Measurements from ENCODE around the gene VHLL.
A peak's percentile ranks its signal among the peaks of the same experiment; 100 is the strongest.

VHLL gene

DNA sequence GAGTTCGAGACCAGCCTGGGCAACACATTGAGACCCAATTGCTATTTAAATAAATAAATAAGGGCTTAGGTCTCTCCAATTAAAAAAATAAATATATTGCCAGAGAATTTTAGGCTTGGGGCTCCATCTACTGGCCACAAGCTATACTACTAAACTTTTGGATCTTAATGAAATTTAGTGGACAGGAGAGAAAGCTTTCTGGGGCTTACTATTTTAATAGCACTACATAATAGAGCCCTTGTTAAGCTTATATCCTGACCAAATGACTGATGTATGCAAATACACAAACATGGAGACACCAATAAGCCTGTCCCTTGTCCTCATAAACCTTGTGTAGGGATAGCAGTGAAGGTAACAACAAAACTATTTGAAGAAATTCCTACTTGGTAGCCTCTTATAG, 20.6 kb upstream of the VHLL start:
- CTCF ChIA-PET, result interaction anchor here (0.8 to 5.2 kb wide), 30 partner anchors 10 to 229 kb away, joined by 3 to 78 read pairs (median 5); partner anchors contain the start of genes CCT3, SMG5, TMEM79 and TSACC
- POLR2A ChIA-PET, result interaction anchor here (1.0 kb wide), 1 partner anchor 18 kb away, joined by 3 read pairs; the partner anchor contains the start of genes CCT3 and TSACC
- TF ChIP-seq, protein P1, sequence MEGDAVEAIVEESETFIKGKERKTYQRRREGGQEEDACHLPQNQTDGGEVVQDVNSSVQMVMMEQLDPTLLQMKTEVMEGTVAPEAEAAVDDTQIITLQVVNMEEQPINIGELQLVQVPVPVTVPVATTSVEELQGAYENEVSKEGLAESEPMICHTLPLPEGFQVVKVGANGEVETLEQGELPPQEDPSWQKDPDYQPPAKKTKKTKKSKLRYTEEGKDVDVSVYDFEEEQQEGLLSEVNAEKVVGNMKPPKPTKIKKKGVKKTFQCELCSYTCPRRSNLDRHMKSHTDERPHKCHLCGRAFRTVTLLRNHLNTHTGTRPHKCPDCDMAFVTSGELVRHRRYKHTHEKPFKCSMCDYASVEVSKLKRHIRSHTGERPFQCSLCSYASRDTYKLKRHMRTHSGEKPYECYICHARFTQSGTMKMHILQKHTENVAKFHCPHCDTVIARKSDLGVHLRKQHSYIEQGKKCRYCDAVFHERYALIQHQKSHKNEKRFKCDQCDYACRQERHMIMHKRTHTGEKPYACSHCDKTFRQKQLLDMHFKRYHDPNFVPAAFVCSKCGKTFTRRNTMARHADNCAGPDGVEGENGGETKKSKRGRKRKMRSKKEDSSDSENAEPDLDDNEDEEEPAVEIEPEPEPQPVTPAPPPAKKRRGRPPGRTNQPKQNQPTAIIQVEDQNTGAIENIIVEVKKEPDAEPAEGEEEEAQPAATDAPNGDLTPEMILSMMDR (IDR thresholded peaks at IDR 0.05; ENCODE audit: insufficient read depth, low read length, missing control alignments), result peak; percentile 23
- no peak overlapping the region for H3K4me3 ChIP-seq (ENCODE audit: low read depth, low read length)
- DNase-seq (ENCODE audit: low read depth, low spot score), result no peak

GRCh38 chr1:156316909-156317308, 17.8 kb upstream of the VHLL start:
- ChIA-PET CTCF (interaction anchor here (1.1 to 5.2 kb wide), 7 partner anchors 8 to 43 kb away, joined by 3 to 78 read pairs (median 23); partner anchors contain the start of genes CCT3 and TSACC), POLR2A (no interaction called here)
- DNase-seq (ENCODE audit: low read depth, low spot score), result no peak
- no peak overlapping the region for H3K4me3 ChIP-seq (ENCODE audit: low read depth, low read length)
- TF ChIP-seq, protein P1 (IDR thresholded peaks at IDR 0.05; ENCODE audit: insufficient read depth, low read length, missing control alignments), result no peak

GRCh38 chr1:156310962-156311361, 11.9 kb upstream of the VHLL start:
- DNase-seq (ENCODE audit: low read depth, low spot score), result no peak
- ChIA-PET CTCF (interaction anchor here (3.0 to 6.5 kb wide), 2 partner anchors 8 to 10 kb away, joined by 7 to 49 read pairs; no protein-coding TSS in a partner anchor), POLR2A (no interaction called here)
- no peak overlapping the region for H3K4me3 ChIP-seq (ENCODE audit: low read depth, low read length)
- TF ChIP-seq, protein P1 (IDR thresholded peaks at IDR 0.05; ENCODE audit: insufficient read depth, low read length, missing control alignments), result no peak

DNA sequence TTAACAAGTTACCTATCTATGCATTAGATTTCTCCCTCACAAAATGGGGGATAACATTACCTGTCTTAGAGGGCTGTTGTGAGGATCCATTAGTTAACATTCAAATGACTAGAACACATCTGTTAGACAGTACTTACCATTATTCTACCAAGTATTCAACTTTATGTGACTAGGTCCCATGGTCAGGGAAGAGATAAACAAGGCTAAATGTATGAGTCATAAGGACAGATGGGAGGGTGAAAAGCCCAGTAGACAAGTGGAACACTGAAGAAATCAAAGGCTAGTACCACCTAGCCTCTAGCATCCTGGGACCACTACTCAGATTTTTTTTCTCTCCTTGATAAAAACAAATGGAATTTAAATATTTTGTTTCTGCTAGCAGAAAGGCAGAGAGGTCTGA, 9.0 kb upstream of the VHLL start:
- CTCF ChIA-PET, result interaction anchor here (2.0 to 6.5 kb wide), 2 partner anchors 10 to 14 kb away, joined by 12 to 49 read pairs; no protein-coding TSS in a partner anchor
- POLR2A ChIA-PET, result no interaction called here
- H3K4me3 ChIP-seq (ENCODE audit: low read depth, low read length), result no peak overlapping the region
- TF ChIP-seq, protein P1 (IDR thresholded peaks at IDR 0.05; ENCODE audit: insufficient read depth, low read length, missing control alignments), result no peak
- DNase-seq (ENCODE audit: low read depth, low spot score), result peak; percentile 9

- CTCF ChIA-PET, result interaction anchor here (2.3 to 3.9 kb wide), 2 partner anchors 13 to 22 kb away, joined by 6 to 23 read pairs; partner anchors contain the start of genes SMG5 and TMEM79
- POLR2A ChIA-PET, result interaction anchor here (0.6 kb wide), 1 partner anchor 18 kb away, joined by 3 read pairs; no protein-coding TSS in a partner anchor
- DNase-seq (ENCODE audit: low read depth, low spot score), result no peak
- TF ChIP-seq, protein P1 (IDR thresholded peaks at IDR 0.05; ENCODE audit: insufficient read depth, low read length, missing control alignments), result no peak
- no peak overlapping the region for H3K4me3 ChIP-seq (ENCODE audit: low read depth, low read length)
Observed at GRCh38 chr1:156305215-156305614, 6.1 kb upstream of the VHLL start.

DNA sequence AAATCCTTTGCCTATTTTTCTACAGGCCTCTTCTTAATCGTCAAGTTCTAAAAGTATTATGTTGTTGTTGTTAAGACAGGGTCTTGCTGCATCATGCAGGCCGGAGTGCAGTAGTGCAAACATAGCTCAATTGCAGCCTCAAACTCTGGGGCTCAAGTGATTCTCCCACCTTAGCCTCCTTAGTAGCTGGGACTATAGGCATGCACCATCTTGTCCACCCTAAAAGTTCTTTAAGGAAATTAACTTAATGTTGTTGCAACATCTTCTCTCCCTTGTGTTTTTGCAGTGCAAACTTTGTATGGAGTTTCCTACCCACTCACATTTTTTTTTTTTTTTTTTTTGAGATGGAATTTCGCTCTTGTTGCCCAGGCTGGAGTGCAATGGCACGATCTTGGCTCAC, 4.1 kb upstream of the VHLL start:
- H3K4me3 ChIP-seq (ENCODE audit: low read depth, low read length), result no peak overlapping the region
- POLR2A ChIA-PET, result no interaction called here
- DNase-seq (ENCODE audit: low read depth, low spot score), result no peak
- TF ChIP-seq, protein P1 (IDR thresholded peaks at IDR 0.05; ENCODE audit: insufficient read depth, low read length, missing control alignments), result no peak
- CTCF ChIA-PET, result interaction anchor here (0.7 to 3.9 kb wide), 4 partner anchors 15 to 142 kb away, joined by 3 to 23 read pairs (median 3); no protein-coding TSS in a partner anchor

Data from AG04449 (cell line).